Astrocyte of the cerebellum (primary cell): ENCODE measurements around the gene SAMSN1.

Source experiments
- DNase-seq: peaks from one replicate; pipeline ENCODE4 v3.0.0-alpha.2; 2011; ENCODE audit warnings: low read depth
- H3K4me3 ChIP-seq: 2 replicates; pipeline ENCODE4 v1.5.1; 2011; ENCODE audit warnings: mild to moderate bottlenecking, low read depth, low read length, moderate library complexity
- CTCF ChIP-seq: IDR thresholded peaks from 2 replicates; pipeline ENCODE4 v1.5.1; 2012; ENCODE audit warnings: low read length, low read depth, moderate library complexity, mild to moderate bottlenecking; ENCODE audit errors: missing control alignments
- in situ Hi-C: cut with HindIII; loops from 2 replicates; pipeline ENCODE4 v1.10.0; 2017; ENCODE audit warnings: low sequenced_read_pairs

Gene SAMSN1

GRCh38 chr21:14591377-14591776, 45.3 kb upstream of the SAMSN1 start:
- DNase-seq: no peak
- in situ Hi-C loops: no loop called here
- no peak overlapping the region for H3K4me3 ChIP-seq
- TF ChIP-seq CTCF: no peak

GRCh38 chr21:14589855-14590563, 43.9 kb upstream of the SAMSN1 start:
- TF ChIP-seq CTCF: no peak
- no peak for DNase-seq
- in situ Hi-C loops: no loop called here
- H3K4me3 ChIP-seq: no peak overlapping the region

GRCh38 chr21:14587266-14587665, 41.2 kb upstream of the SAMSN1 start:
- no peak for DNase-seq
- in situ Hi-C loops: no loop called here
- no peak overlapping the region for H3K4me3 ChIP-seq
- no peak for TF ChIP-seq CTCF

- TF ChIP-seq CTCF: no peak
- no peak overlapping the region for H3K4me3 ChIP-seq
- in situ Hi-C loops: no loop called here
- no peak for DNase-seq
Measured at GRCh38 chr21:14585122-14585521, 39.0 kb upstream of the SAMSN1 start.

GRCh38 chr21:14584357-14585095, 38.4 kb upstream of the SAMSN1 start:
- in situ Hi-C loops: no loop called here
- no peak overlapping the region for H3K4me3 ChIP-seq
- TF ChIP-seq CTCF: no peak

GRCh38 chr21:14583629-14584255, 37.6 kb upstream of the SAMSN1 start:
- TF ChIP-seq CTCF: no peak
- H3K4me3 ChIP-seq: no peak overlapping the region
- in situ Hi-C loops: no loop called here
- no peak for DNase-seq

More at GRCh38 chr21:14584357-14585095, 38.4 kb upstream of the SAMSN1 start:
- DNase-seq: no peak
